H9 (cell line): ENCODE data around the gene GCA. TPM values are rescaled to one million over a fixed set of nuclear protein-coding genes. Genes with fewer than 3 reads are reported as not detected.

Experiments used
- DNase-seq: peaks from one replicate; pipeline ENCODE4 v3.0.0-alpha.2; 2017
- H2AFZ ChIP-seq: one replicate; pipeline ENCODE4 v1.6.1; 2013; ENCODE audit warnings: mild to moderate bottlenecking, low read length, control low read depth, moderate library complexity
- H2AK5ac ChIP-seq: 2 replicates; pipeline ENCODE4 v1.6.1; 2013; ENCODE audit warnings: low read length, control low read depth, mixed read lengths; ENCODE audit not compliant: insufficient read length
- H2BK120ac ChIP-seq: one replicate; pipeline ENCODE4 v1.6.1; 2013; ENCODE audit warnings: low read depth, mild to moderate bottlenecking, low read length, control low read depth, inconsistent platforms; ENCODE audit not compliant: poor library complexity, severe bottlenecking
- H2BK12ac ChIP-seq: 2 replicates; pipeline ENCODE4 v1.6.1; 2013; ENCODE audit warnings: low read length, control low read depth, mixed read lengths, low read depth; ENCODE audit not compliant: insufficient read length
- H2BK15ac ChIP-seq: 2 replicates; pipeline ENCODE4 v1.6.1; 2013; ENCODE audit warnings: low read depth, low read length, control low read depth
- H2BK20ac ChIP-seq: one replicate; pipeline ENCODE4 v1.6.1; 2013; ENCODE audit warnings: low read depth, mild to moderate bottlenecking, low read length, control low read depth, inconsistent platforms; ENCODE audit not compliant: poor library complexity, severe bottlenecking
- H2BK5ac ChIP-seq: 2 replicates; pipeline ENCODE4 v1.6.1; 2013; ENCODE audit warnings: low read length, control low read depth, mixed read lengths; ENCODE audit not compliant: insufficient read length
- H3K14ac ChIP-seq: 2 replicates; pipeline ENCODE4 v1.6.1; 2013; ENCODE audit warnings: low read length, control low read depth; ENCODE audit not compliant: insufficient read depth
- H3K18ac ChIP-seq: 2 replicates; pipeline ENCODE4 v1.6.1; 2013; ENCODE audit warnings: low read depth, mild to moderate bottlenecking, mixed read lengths, low read length, control low read depth; ENCODE audit not compliant: insufficient read length
- H3K23ac ChIP-seq: 2 replicates; pipeline ENCODE4 v1.6.1; 2013; ENCODE audit warnings: low read length, control low read depth, mixed read lengths, low read depth; ENCODE audit not compliant: insufficient read length
- H3K23me2 ChIP-seq: 2 replicates; pipeline ENCODE4 v1.6.1; 2013; ENCODE audit warnings: low read depth, mild to moderate bottlenecking, mixed read lengths, low read length, control low read depth; ENCODE audit not compliant: insufficient read length, poor library complexity, severe bottlenecking
- H3K27ac ChIP-seq: 2 replicates; pipeline ENCODE4 v1.5.1; 2013; ENCODE audit warnings: low read length, control low read depth, mixed read lengths, low read depth; ENCODE audit not compliant: insufficient read length
- H3K27me3 ChIP-seq: 2 replicates; pipeline ENCODE4 v1.6.1; 2013; ENCODE audit warnings: low read length, control low read depth, inconsistent platforms; ENCODE audit not compliant: insufficient read depth
- H3K4ac ChIP-seq: 2 replicates; pipeline ENCODE4 v1.6.1; 2013; ENCODE audit warnings: low read depth, mild to moderate bottlenecking, control low read depth, inconsistent platforms, low read length, moderate library complexity
- H3K4me1 ChIP-seq: 2 replicates; pipeline ENCODE4 v1.6.1; 2013; ENCODE audit warnings: low read length, control low read depth, inconsistent platforms; ENCODE audit not compliant: insufficient read depth
- H3K4me2 ChIP-seq: 2 replicates; pipeline ENCODE4 v1.6.1; 2013; ENCODE audit warnings: low read length, control low read depth, mixed read lengths; ENCODE audit not compliant: insufficient read length, insufficient read depth
- H3K56ac ChIP-seq: 2 replicates; pipeline ENCODE4 v1.6.1; 2013; ENCODE audit warnings: low read depth, mild to moderate bottlenecking, mixed read lengths, low read length, control low read depth; ENCODE audit not compliant: insufficient read length
- H3K79me1 ChIP-seq: 2 replicates; pipeline ENCODE4 v1.6.1; 2013; ENCODE audit warnings: low read depth, mild to moderate bottlenecking, moderate library complexity, low read length, control low read depth, inconsistent platforms; ENCODE audit not compliant: insufficient read depth, poor library complexity, severe bottlenecking
- H3K79me2 ChIP-seq: 2 replicates; pipeline ENCODE4 v1.6.1; 2013; ENCODE audit warnings: low read length, control low read depth, inconsistent platforms; ENCODE audit not compliant: insufficient read depth
- H3K9ac ChIP-seq: 2 replicates; pipeline ENCODE4 v1.6.1; 2013; ENCODE audit warnings: low read length, control low read depth, mixed read lengths; ENCODE audit not compliant: insufficient read length; ENCODE audit errors: extremely low read depth
- H3K9me3 ChIP-seq: one replicate; pipeline ENCODE4 v1.6.1; 2013; ENCODE audit warnings: low read depth, low read length, inconsistent platforms; ENCODE audit not compliant: control insufficient read depth
- H3T11ph ChIP-seq: one replicate; pipeline ENCODE4 v1.6.1; 2013; ENCODE audit warnings: mild to moderate bottlenecking, low read length, control low read depth, inconsistent platforms
- H4K20me1 ChIP-seq: one replicate; pipeline ENCODE4 v1.6.1; 2013; ENCODE audit not compliant: control insufficient read depth, insufficient read length, insufficient read depth
- H4K5ac ChIP-seq: 2 replicates; pipeline ENCODE4 v1.6.1; 2013; ENCODE audit warnings: low read depth, mild to moderate bottlenecking, mixed read lengths, low read length, control low read depth; ENCODE audit not compliant: insufficient read length
- H4K8ac ChIP-seq: replicated peaks from 2 replicates; pipeline ENCODE4 v1.6.1; 2013; ENCODE audit warnings: low read length, control low read depth, mixed read lengths, low read depth; ENCODE audit not compliant: insufficient read length
- H4K91ac ChIP-seq: 2 replicates; pipeline ENCODE4 v1.6.1; 2013; ENCODE audit warnings: low read depth, mild to moderate bottlenecking, moderate library complexity, mixed read lengths, low read length, control low read depth; ENCODE audit not compliant: insufficient read length
- H3K27ac Mint-ChIP-seq, 3 experiments: 2 replicates in 2 of 3; 3 replicates in 1 of 3; pipeline ENCODE4 v1.8.0; 2020 to 2021; ENCODE audit warnings: mixed read lengths in 3 of 3, mild to moderate bottlenecking in 1 of 3, moderate library complexity in 1 of 3
- H3K27me3 Mint-ChIP-seq: 2 replicates; pipeline ENCODE4 v1.8.0; 2021; ENCODE audit warnings: low read depth, mild to moderate bottlenecking, moderate library complexity, mixed read lengths
- H3K36me3 Mint-ChIP-seq, 3 experiments: 2 replicates in 2 of 3; 3 replicates in 1 of 3; pipeline ENCODE4 v1.8.0; 2020 to 2021; ENCODE audit warnings: low read depth in 3 of 3, mixed read lengths in 3 of 3; ENCODE audit not compliant: insufficient read depth in 1 of 3
- H3K4me1 Mint-ChIP-seq, 2 experiments: 2 replicates each; pipeline ENCODE4 v1.8.0; 2020; ENCODE audit warnings: mixed read lengths in 2 of 2
- H3K4me3 Mint-ChIP-seq, 2 experiments: 2 replicates in 1 of 2; 3 replicates in 1 of 2; pipeline ENCODE4 v1.8.0; 2020 to 2021; ENCODE audit warnings: mild to moderate bottlenecking in 2 of 2, mixed read lengths in 2 of 2, moderate library complexity in 1 of 2
- H3K9me3 Mint-ChIP-seq, 2 experiments: 2 replicates in 1 of 2; 3 replicates in 1 of 2; pipeline ENCODE4 v1.8.0; 2020; ENCODE audit warnings: mild to moderate bottlenecking in 2 of 2, mixed read lengths in 2 of 2, moderate library complexity in 1 of 2
- CTCF ChIP-seq: fragments of 200-600 bp; sonication (generic); conservative IDR thresholded peaks from 3 replicates; pipeline ENCODE4 v1.8.0; 2021; ENCODE audit warnings: antibody characterized with exemption, mild to moderate bottlenecking
- WGBS: extraction: QIAGEN DNeasy Blood & Tissue Kit; methylation state at CpG from one replicate; pipeline ENCODE4 v1.1.7; 2013; ENCODE audit warnings: missing lambda C conversion rate, low lambda C conversion rate, mixed read lengths; ENCODE audit not compliant: insufficient read length; ENCODE audit errors: extremely low coverage; 5-methylcytosine and 5-hydroxymethylcytosine counted together
- total RNA-seq: library from RNA; stranded (reverse); gene quantifications from 2 replicates; pipeline ENCODE4 v1.2.1, GENCODE V29; 2021

GCA gene
- total RNA-seq, 1 experiment from 2014 or later = 31.0 TPM

- H3K27ac ChIP-seq = no peak overlapping the region
- H3K4me1 Mint-ChIP-seq = no peaks in the 10 kb centered on the region
- no peak for DNase-seq
These were observed 42.7 kb upstream of the GCA start for GRCh38 chr2:162301151-162301804.

More at GRCh38 chr2:162301151-162301804, 42.7 kb upstream of the GCA start:
- Histone ChIP-seq H4K5ac (no peak overlapping the region), H3K9me3 (no peaks in the 10 kb centered on the region), H2BK15ac (no peak overlapping the region), H3K4me1 (no peaks in the 10 kb centered on the region), H2AFZ (no peak overlapping the region), H3K23ac (no peak overlapping the region), H2BK12ac (no peak overlapping the region), H2BK5ac (no peak overlapping the region), H3K18ac (no peak overlapping the region), H3T11ph (no peak overlapping the region), H3K56ac (no peak overlapping the region), H3K79me1 (no peaks in the 10 kb centered on the region), H2AK5ac (no peak overlapping the region), H4K8ac (no peak overlapping the region), H3K23me2 (no peaks in the 10 kb centered on the region), H3K4me2 (no peak overlapping the region), H4K20me1 (no peaks in the 10 kb centered on the region), H3K9ac (no peak overlapping the region), H4K91ac (no peak overlapping the region), H3K4ac (no peak overlapping the region), H3K79me2 (no peaks in the 10 kb centered on the region), H2BK120ac (no peak overlapping the region), H3K27me3 (no peaks in the 10 kb centered on the region), H3K14ac (no peak overlapping the region), H2BK20ac (no peak overlapping the region)
- H3K9me3 Mint-ChIP-seq = no peaks in the 10 kb centered on the region
- no peak overlapping the region for H3K27ac Mint-ChIP-seq
- H3K4me3 Mint-ChIP-seq = no peak overlapping the region
- peak; percentile 89 for TF ChIP-seq CTCF
- H3K36me3 Mint-ChIP-seq = no peaks in the 10 kb centered on the region
- H3K27me3 Mint-ChIP-seq = no peaks in the 10 kb centered on the region
- WGBS = no CpG with 5 or more reads among the region's 6 CpGs
